HG03521 (cell line): ENCODE results near the gene SMIM27.
"Not testable (repeated sequence)": the region's sequence is repeated elsewhere in the genome, so short reads cannot be mapped to it uniquely, and the experiment has no call there.

Experiments used
- ATAC-seq: cut with Tn5 transposase; IDR thresholded peaks from one replicate; pipeline ENCODE4 v1.9.1; 2021; ENCODE audit warnings: mild to moderate bottlenecking, moderate library complexity; ENCODE audit not compliant: unreplicated experiment

SMIM27 gene

DNA sequence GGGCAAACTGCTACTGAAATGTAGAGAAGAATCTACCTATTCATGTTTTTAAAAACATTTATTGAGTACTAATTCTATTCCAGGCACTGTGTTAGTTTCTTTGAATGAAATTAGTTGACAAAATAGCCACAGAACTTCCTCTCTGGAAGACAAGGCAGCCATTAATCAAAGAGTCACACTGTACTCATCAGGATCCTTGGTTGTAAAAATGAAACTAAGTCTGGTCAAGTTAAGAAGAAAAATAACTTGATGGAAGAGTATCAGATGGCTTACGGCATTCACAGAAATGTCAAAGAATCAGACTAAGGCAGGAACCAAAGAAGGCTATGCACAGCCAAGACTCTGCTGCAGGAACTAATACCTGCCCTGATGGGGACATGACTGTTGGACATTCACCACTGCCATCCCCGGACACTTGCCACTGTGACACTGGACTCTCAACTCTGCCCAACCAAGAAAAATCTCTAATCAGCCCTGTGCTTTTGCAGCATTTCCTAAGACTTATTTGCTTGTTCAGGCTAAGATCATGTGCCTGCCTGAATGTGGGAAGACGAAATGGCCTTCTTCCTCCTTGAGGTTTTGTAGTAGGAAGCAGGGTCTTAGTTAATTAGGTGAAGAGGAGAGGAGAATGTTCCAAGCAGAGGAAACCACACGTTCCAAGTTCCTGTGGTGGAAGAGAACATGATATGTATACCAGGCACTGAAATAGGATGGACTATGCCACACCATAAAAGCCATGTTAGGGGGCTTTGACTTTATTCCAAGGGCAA lies 44.2 kb downstream of the SMIM27 start:
- ATAC-seq = no peak

DNA sequence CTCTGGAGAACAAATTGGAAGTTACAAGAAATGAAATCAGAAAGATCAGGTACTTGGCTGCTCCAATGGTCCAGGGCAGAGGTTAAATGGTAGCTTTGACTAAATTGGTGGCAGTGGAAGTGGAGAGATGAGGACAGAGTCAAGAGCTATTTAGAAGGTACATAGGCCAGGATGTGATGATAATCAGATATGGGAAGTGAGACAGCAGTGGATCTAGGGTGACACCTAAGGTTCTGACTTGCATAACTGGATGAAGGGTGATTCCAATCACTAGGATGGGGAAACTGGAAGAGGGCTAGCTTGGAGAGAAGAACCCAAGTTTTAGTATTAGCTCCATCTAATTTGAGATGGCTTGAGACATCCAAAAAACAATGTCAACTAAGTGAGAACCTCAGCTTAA lies 44.8 kb downstream of the SMIM27 start:
- no peak for ATAC-seq

- not testable (repeated sequence) for ATAC-seq
Measured at GRCh38 chr9:32599021-32599420, 46.9 kb downstream of the SMIM27 start.
